Parathyroid adenoma (tissue), 2 donors: Measurements from ENCODE around the gene NKAIN2.

ENCODE experiments used
- H2AFZ ChIP-seq: fragments of 300-600 bp; sonication (generic); one replicate; pipeline ENCODE4 v1.7.0; 2017; ENCODE audit warnings: antibody characterized with exemption, mild to moderate bottlenecking
- H3K27ac ChIP-seq: fragments of 300-600 bp; sonication (generic); one replicate; pipeline ENCODE4 v1.7.0; 2017
- H3K27me3 ChIP-seq: fragments of 300-600 bp; sonication (generic); one replicate; pipeline ENCODE4 v1.7.0; 2017; ENCODE audit warnings: low read length; ENCODE audit not compliant: control insufficient read depth, insufficient read depth
- H3K36me3 ChIP-seq: fragments of 300-600 bp; sonication (generic); one replicate; pipeline ENCODE4 v1.7.0; 2017; ENCODE audit warnings: low read length; ENCODE audit not compliant: control insufficient read depth, insufficient read depth
- H3K4me1 ChIP-seq: fragments of 300-600 bp; sonication (generic); one replicate; pipeline ENCODE4 v1.7.0; 2017; ENCODE audit warnings: control low read depth
- H3K4me2 ChIP-seq: fragments of 300-600 bp; sonication (generic); one replicate; pipeline ENCODE4 v1.7.0; 2017; ENCODE audit warnings: low read length
- H3K4me3 ChIP-seq: fragments of 300-600 bp; sonication (generic); one replicate; pipeline ENCODE4 v1.7.0; 2017; ENCODE audit warnings: low read depth, low read length
- H3K79me2 ChIP-seq: fragments of 300-600 bp; sonication (generic); one replicate; pipeline ENCODE4 v1.7.0; 2017; ENCODE audit warnings: control low read depth
- H3K9ac ChIP-seq: fragments of 300-600 bp; sonication (generic); one replicate; pipeline ENCODE4 v1.7.0; 2017; ENCODE audit warnings: mild to moderate bottlenecking
- H3K9me3 ChIP-seq: fragments of 300-600 bp; sonication (generic); one replicate; pipeline ENCODE4 v1.7.0; 2017; ENCODE audit warnings: low read length; ENCODE audit not compliant: control insufficient read depth
- CTCF ChIP-seq: fragments of 300-600 bp; sonication (generic); IDR thresholded peaks from one replicate; pipeline ENCODE4 v1.7.0; 2017; ENCODE audit warnings: antibody characterized with exemption, mild to moderate bottlenecking
- donor health status: primary hyperparathyroidism.

The NKAIN2 gene

GRCh38 chr6:123925842-123926399 is 122.3 kb downstream of the NKAIN2 start:
- H3K27me3 ChIP-seq: no peaks in the 10 kb centered on the region
- H3K79me2 ChIP-seq: no peaks in the 10 kb centered on the region
- no peak overlapping the region for H3K4me3 ChIP-seq
- no peak overlapping the region for H2AFZ ChIP-seq
- no peak for TF ChIP-seq CTCF
- H3K9ac ChIP-seq: no peak overlapping the region
- no peaks in the 10 kb centered on the region for H3K9me3 ChIP-seq
- no peak overlapping the region for H3K27ac ChIP-seq
- H3K4me1 ChIP-seq: no peaks in the 10 kb centered on the region
- no peaks in the 10 kb centered on the region for H3K36me3 ChIP-seq
- H3K4me2 ChIP-seq: no peak overlapping the region

GRCh38 chr6:123928529-123928928 is 124.9 kb downstream of the NKAIN2 start:
- Histone ChIP-seq H3K79me2 (no peaks in the 10 kb centered on the region), H3K4me1 (no peaks in the 10 kb centered on the region), H3K9ac (no peak overlapping the region), H3K36me3 (no peaks in the 10 kb centered on the region), H3K4me2 (no peak overlapping the region), H3K9me3 (no peaks in the 10 kb centered on the region), H3K4me3 (no peak overlapping the region), H3K27ac (no peak overlapping the region), H3K27me3 (no peaks in the 10 kb centered on the region), H2AFZ (no peak overlapping the region)
- no peak for TF ChIP-seq CTCF

- no peaks in the 10 kb centered on the region for H3K4me1 ChIP-seq
- no peak for TF ChIP-seq CTCF
- H3K9me3 ChIP-seq: no peaks in the 10 kb centered on the region
- no peaks in the 10 kb centered on the region for H3K36me3 ChIP-seq
- no peak overlapping the region for H2AFZ ChIP-seq
- H3K27ac ChIP-seq: no peak overlapping the region
- no peak overlapping the region for H3K4me2 ChIP-seq
- H3K27me3 ChIP-seq: no peaks in the 10 kb centered on the region
- H3K79me2 ChIP-seq: no peaks in the 10 kb centered on the region
- H3K4me3 ChIP-seq: no peak overlapping the region
- no peak overlapping the region for H3K9ac ChIP-seq
Measured at GRCh38 chr6:123931928-123932327, 128.3 kb downstream of the NKAIN2 start.

- H3K4me2 ChIP-seq: no peak overlapping the region
- H3K36me3 ChIP-seq: no peaks in the 10 kb centered on the region
- H3K27me3 ChIP-seq: no peaks in the 10 kb centered on the region
- H3K4me1 ChIP-seq: no peaks in the 10 kb centered on the region
- H3K79me2 ChIP-seq: no peaks in the 10 kb centered on the region
- no peak overlapping the region for H3K27ac ChIP-seq
- no peak for TF ChIP-seq CTCF
- no peak overlapping the region for H3K4me3 ChIP-seq
- no peak overlapping the region for H3K9ac ChIP-seq
- no peak overlapping the region for H2AFZ ChIP-seq
- H3K9me3 ChIP-seq: no peaks in the 10 kb centered on the region
Measured at GRCh38 chr6:123940551-123940950, 136.9 kb downstream of the NKAIN2 start.

GRCh38 chr6:123941855-123942254 is 138.2 kb downstream of the NKAIN2 start:
- no peaks in the 10 kb centered on the region for H3K4me1 ChIP-seq
- H3K9ac ChIP-seq: no peak overlapping the region
- H3K9me3 ChIP-seq: no peaks in the 10 kb centered on the region
- no peak for TF ChIP-seq CTCF
- no peak overlapping the region for H3K27ac ChIP-seq
- H3K36me3 ChIP-seq: no peaks in the 10 kb centered on the region
- H3K4me2 ChIP-seq: no peak overlapping the region
- H2AFZ ChIP-seq: no peak overlapping the region
- H3K4me3 ChIP-seq: no peak overlapping the region
- no peaks in the 10 kb centered on the region for H3K27me3 ChIP-seq
- H3K79me2 ChIP-seq: no peaks in the 10 kb centered on the region
